Islet of Langerhans (tissue), 1 donor: Measurements from ENCODE around the gene TULP1.

Experiments
- FAIRE-seq: peaks from one replicate; lab custom pipeline; 2011; peaks lifted over from hg19 to GRCh38; lab: Jason Lieb, UNC

Gene TULP1

DNA sequence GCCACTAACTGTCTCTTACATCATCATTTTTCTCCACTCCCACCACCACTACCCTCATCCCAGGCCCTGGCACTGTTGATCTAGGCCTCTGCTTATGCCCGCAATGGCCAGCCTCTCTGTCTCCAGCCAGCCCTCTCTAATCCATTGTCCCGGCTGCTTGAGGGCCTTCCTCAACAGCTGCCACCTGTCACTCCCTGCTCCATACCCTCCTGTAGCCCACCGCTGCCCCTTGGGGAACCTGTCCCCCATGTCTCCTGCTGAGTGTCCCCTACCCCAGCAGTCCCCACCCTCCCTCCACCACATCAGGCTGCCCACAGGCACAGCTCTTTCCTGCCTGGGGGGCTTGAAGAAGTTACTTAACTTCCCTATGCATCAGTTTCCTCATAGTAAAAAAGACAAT is 29.2 kb downstream of the TULP1 start:
- FAIRE-seq, result no peak

DNA sequence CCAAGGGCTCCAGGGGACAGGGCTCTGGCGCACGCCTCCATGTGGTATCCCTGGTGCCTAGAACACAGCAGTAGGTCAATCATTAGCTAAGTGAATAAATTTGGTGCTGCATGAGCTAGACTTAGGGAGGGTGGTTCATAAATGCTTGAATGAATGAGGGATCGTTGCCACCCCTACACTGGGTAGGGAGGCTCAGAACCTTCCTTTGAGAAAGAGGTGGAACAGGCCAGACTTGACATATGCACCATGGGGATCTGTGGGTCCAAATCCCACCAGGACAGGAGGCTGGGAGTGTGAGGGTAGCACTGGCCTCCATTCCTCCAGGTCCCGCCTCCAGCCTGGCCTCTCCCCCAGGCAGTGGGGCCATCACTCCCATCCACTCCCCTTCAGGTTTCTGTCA is 29.6 kb downstream of the TULP1 start:
- FAIRE-seq, result no peak

DNA sequence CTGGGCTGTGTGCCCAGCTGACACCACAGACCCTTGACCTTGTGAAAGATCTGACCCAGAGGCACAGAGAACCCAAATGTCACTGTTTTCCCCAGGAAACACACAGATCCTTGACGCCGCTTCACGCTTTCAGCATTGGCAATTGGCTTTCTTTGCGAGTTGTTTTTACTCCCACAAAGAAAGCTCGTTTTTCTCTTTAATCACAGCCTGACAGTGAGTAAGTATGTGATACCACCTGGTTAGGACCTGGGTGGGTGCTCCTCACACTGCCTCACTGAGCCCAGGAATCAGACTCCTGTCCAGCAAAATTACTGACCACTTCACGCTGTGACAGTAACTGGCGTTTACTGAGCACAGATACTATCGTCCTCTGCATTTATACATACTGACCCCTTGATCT is 31.5 kb downstream of the TULP1 start:
- no peak for FAIRE-seq

GRCh38 chr6:35480176-35480575 is 32.5 kb downstream of the TULP1 start:
- no peak for FAIRE-seq

DNA sequence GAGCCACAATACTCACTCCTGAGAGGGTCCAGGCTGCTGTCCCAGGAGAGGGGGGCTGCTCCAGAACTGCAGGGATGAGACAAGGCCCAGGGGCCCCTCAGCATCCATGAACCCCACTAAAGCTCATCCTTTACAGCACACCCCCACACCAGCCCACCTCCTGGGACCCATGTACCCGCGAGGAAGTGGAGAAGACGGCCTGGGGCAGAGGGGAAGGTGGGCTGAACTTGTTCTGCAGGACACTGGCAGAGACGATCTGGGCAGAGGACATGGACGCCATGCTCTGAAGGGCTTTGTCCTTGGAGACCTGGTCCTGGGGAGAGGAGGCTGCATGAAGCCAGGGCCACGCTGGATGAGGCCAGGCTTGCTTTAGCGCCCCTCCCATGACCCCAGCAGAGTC is 34.4 kb downstream of the TULP1 start:
- FAIRE-seq, result no peak

DNA sequence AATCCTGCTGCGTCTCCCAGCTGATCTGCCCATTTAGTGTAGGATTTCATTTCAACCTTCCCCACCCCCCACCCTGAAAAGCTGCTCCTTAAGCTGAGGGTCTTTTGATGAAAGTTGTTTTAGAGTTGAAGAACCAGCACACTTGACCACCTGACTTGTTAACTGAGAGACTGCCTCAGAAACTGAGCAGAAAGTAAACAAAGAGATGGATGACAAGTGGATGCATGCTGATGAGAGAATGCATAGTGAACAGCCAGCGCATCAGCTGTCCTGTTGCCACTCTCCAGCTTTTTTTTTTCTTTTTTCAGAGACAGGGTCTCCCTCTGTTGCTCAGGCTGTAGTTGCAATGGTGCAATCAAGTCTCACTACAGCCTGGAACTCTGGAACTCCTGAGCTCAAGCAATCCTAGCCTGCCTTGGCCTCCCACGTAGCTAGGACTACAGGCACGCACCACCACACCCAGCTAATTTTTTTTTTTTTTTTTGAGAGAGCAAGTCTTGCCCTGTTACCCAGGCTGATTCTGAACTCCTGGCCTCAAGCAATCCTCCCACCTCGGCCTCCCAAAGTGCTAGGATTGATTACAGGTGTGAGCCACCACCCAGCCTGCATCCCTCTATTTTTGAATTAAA is 35.0 kb downstream of the TULP1 start:
- FAIRE-seq, result no peak

GRCh38 chr6:35477028-35477427 is 35.7 kb downstream of the TULP1 start:
- FAIRE-seq, result no peak

DNA sequence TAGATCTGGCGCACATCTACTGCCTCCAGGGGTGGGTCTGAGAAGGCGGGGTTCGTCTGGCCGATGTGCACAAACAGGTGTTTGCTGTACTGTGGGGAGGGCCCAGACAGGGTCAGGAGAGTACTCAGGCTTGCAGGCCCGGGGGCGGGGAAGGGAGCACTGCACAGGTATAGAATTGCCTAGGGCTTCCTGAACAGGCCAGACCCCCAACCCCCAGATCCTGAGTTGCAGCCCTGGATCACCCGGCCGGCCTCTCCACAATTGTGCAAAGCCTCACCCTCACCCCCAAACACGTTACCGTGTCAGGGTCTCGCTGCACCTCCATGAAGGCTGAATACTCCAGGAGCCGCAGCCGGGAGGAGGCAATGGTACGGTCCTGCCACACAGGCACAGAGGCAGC is 36.7 kb downstream of the TULP1 start:
- FAIRE-seq, result no peak

DNA sequence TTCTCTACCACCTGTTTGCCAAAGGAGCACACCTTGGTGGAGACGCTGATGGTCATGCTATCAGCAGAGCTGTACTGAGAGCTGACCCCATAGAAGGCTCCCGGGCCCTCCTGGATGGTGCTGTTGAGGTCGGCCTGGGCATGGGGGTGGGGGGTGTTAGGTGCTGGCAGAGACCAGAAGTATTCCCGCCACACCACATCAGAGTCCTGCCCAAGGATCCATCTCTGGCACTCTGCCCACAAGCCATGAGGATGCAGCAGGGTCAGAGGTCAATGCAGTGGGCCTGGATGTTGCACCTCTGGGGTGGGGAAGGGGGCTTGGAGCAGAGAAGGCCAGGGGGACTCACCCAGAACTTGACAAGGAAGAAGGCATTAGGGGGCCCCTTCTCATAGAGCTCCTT is 37.1 kb downstream of the TULP1 start:
- FAIRE-seq, result no peak

- FAIRE-seq, result no peak
Measured at GRCh38 chr6:35474942-35475570, 37.6 kb downstream of the TULP1 start.

- FAIRE-seq, result no peak
Measured at GRCh38 chr6:35474131-35474941, 38.4 kb downstream of the TULP1 start.

DNA sequence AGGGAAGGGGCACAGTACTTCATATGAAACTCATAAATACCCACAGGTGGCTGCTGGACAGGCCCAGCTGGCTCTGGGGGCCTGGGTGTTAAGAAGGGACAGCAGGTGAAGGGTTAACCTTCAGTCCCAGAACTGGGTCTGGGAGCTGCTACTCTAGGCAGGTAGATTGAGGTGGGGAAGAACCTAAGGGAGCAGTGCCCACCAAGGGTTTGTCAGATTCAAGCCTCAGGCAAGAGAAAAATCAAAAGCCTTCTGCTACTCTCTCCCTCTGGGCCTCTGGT is 38.9 kb downstream of the TULP1 start:
- no peak for FAIRE-seq

DNA sequence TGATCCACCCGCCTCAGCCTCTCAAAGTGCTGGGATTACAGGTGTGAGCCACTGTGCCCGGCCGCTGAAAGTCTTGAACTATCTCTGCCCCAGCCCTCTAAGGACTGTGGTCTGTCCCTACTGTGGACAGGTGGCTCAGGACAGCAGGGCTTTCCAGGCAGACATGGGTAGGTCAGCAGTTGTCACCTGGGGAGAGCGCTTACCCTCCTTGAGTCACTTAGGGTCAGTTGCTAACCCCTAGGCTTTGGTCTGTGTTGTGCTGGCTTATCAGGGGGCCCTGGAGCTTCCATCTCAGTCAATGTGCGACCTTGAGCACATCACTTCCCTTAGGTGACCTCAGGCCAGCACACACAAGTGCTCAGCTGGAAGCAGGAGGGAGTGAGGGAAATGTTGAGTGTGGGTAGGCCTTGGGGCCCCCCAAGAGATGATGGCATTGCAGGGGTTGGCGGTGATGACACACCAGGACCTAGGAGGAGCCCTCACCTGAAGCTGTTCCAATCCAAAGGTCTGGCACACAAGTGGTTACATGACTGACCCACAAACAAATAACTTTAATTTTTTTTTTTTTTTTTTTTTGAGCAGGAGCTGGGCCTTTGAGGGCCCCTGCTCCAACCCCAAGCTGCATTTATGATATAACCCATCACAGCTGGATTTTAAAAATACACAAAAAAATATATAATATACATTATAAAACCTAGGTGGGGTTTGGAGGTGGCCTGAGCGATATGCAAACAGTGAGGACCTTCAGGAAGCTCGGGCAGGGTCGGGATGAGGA is 39.4 kb downstream of the TULP1 start:
- FAIRE-seq, result no peak

DNA sequence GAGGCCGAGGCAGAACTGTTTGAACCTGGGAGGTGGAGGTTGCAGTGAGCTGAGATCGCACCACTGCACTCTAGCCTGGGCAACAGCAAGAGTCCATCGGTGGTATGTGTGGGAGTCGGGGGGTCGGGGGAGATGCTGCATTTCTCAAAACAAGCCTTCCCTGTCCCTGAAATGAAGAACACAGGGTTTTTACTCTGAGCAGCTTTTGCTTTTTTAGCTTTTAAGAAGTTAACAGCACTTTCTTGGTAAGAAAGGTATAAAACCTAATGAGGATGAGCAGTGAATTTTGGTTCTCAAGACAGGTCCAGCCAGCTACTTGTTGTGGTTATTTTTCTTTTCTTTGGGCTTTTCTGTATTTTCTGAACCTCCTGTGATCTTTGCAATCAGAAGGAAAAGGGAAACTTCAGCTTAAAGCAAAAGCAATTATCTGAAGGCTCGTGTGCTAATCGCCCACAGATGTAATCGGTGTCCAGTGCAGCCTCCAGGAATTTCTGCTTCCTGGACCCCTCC is 40.8 kb downstream of the TULP1 start:
- FAIRE-seq, result no peak

GRCh38 chr6:35470663-35471120 is 42.0 kb downstream of the TULP1 start:
- no peak for FAIRE-seq

DNA sequence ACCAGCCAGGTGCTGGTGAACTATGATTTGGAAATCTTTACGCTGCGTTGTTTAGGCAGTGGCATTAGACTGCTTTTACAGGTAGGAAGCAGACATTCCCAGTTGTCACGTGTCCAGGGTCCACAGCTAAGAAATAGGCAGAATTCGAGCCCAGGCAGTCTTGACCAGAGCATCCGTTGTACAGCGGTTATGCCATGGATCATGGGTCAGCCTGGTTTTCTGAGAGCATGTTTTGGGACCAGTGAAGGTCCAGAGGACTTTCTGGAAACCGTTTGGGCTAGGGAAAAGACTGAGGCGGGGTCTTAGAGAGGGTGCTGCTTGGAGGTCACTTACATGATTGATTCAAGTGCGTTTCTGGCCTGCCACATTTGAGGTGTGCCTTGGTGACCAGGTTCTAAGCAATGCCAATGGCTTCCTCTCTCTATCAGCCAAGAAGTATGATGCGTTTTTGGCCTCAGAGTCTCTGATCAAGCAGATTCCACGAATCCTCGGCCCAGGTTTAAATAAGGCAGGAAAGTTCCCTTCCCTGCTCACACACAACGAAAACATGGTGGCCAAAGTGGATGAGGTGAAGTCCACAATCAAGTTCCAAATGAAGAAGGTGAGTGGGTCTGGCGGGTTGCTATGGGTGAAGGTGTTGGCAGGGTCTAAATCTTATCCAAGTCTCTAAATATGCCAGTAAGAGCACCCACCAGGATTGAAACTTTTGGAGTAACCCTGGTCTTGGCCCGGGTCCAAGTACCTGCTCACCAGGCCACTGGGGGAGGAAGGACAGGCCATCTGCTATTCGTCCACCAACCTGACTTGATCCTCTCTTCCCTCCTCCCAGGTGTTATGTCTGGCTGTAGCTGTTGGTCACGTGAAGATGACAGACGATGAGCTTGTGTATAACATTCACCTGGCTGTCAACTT is 42.7 kb downstream of the TULP1 start:
- no peak for FAIRE-seq

GRCh38 chr6:35468980-35469750 is 43.5 kb downstream of the TULP1 start:
- FAIRE-seq, result no peak

GRCh38 chr6:35468181-35468979 is 44.3 kb downstream of the TULP1 start, which contains the start of gene RPL10A:
TSS of gene RPL10A (plus strand) at chr6:35468401. CDS start at chr6:35468435, 34 bp downstream.
- FAIRE-seq, result no peak

GRCh38 chr6:35465646-35466045 is 47.0 kb downstream of the TULP1 start:
- no peak for FAIRE-seq

DNA sequence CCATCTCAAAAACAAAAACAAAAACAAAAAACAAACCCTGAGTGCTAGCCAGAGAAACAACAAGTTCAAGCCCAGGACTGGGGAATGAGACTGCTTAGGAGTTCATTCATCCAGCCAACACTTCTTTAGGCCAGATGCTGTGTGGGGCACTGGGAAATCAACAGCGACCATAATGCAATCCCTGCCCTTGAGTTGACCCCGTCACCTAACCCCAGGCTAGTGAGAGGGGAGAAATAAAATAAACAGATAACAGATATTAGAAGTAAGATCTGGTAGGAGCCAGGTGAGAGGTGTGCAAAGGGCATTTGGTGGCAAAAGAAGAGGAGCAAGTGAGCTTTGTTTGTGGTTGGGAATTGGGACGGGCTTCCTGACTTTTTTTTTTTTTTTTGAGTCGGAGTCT is 49.4 kb downstream of the TULP1 start:
- FAIRE-seq, result no peak
